ENCODE data around the gene ANKRD11.

Gene ANKRD11

DNA sequence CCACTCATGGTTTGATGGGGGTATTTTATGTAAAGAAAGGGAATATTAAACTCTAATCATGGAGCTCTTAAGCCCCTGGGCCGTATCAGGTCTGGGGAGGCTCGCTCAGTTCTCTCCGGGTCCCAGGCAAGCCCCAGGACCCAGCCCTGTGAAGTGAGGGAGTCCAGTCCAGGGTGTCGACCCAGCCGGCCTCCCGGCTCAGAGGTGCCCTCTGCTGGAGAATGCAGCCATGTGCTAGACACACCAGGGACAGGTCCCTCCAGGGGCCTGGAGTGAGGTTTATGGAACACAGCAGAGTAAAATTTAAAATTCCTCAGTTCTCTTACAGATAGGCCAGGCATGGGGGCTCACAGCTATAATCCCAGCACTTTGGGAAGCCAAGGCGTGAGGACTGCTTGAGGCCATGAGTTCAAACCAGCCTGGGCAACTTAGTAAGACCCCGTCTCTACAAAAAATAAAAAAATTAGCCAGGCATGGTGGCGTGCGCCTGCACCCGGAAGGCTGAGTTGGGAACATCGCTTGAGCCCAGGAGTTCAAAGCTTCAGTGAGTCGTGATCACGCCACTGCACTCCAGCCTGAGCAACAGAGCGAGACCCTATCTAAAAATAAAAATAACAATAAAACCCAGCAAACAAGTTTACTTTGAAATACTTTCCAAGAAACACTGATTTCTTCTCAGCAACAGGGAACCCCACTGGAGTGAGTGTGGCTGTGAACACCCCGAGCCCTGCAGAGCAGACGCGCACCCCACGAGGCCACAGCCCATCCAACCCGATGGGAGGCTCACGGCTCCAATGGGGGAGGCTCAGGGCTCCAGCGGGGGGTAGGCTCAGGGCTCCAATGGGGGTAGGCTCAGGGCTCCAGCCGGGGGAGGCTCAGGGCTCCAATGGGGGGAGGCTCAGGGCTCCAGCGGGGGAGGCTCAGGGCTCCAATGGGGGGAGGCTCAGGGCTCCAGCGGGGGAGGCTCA lies 200.6 kb downstream of the ANKRD11 start:
- DNase-seq (ENCODE audit: low read depth in 2 of 3, low spot score in 2 of 3) = peak; percentile 18 to 46 (median 45)

DNA sequence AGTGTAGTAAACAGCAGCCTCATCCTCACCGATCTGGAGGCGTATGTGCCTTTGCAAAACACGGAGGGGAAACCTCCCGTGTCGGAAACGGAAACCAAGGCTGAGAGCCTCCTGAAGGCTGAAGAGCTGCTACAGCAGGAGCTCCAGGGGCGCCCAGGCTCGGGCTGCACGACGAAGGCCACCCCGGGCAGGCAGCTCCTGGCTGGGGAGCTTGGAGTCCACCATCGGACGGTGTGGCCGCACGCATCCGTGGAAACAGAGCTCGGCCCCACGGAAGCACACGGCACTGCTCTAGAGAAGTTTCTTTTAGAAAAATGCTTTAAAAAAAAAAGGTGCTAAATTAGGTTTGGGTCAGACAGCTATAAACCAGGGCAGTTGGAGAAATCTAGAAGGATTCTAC lies 201.4 kb downstream of the ANKRD11 start:
- no peak for DNase-seq (ENCODE audit: low read depth in 2 of 3, low spot score in 2 of 3)

DNA sequence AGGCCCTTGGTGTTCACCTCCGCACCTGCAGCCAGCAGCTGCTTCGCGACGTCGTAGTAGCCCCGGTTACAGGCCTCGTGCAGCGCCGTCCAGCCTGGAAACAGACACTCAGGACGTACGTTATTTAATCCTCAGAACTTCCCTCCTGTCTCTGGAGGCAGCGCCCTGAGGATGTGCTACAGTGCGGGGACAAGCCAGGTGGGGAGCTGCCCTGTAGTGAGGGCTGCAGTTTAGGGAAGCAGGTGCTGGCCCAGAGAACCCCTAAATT lies 201.8 kb downstream of the ANKRD11 start:
- DNase-seq (ENCODE audit: low read depth in 2 of 3, low spot score in 2 of 3) = no peak

DNA sequence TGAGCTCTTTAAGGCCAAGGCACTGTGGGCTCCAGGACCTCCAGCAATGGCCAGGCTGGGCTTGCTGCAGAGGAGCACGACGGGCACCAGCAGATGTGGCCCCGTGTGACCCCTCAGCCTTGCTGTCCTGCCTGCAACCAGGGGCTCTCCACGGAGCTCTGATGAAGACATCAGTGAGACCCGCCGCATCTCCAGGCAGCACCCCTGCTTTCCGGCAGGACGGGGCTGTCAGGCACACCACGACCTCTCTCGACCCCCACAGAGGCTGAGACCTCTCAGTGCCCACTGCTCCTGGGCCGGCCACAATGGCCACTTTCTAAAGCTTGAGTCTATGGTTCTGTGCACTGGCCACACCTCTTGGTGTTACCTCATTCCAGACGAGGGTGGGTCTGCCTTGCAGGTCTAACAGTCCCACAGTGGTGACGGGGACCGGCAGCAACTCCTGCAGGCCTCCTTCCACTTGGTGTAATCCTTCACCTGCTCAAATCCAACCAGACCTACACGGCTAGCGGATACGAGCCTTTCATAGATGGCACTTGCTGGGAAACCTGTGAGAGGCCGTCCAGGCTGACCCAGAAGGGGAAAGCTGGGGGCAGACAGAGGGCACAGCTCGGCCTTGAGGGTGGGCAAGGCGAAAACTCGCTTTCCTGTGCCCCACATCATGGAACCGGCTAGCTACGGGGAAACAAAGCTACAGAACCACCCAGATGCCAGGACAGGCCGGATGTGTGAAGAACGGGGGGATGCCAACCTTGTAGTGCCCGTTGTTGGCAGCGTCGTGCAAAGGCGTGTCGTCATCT lies 202.4 kb downstream of the ANKRD11 start:
- no peak for DNase-seq (ENCODE audit: low read depth in 2 of 3, low spot score in 2 of 3)

DNA sequence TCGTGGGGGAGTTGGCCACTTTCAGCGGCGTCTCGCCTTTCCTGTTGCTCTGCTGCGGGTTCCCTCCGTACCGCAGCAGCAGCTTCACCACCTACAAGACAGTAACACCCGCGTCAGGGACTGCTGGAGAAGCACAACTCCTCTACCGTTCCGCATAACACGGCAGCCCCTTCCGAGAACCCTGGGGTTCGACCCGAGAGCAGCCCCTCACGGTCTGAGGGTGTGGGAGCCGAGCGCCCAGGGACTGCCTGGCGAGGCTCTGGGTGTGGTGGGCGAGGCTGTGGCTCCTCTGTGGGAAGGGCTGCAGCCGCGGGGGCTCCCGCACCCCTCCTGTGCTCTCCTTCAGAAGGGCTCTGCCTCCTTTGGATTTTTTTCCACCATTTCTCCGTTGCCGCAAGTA lies 204.3 kb downstream of the ANKRD11 start:
- DNase-seq (ENCODE audit: low read depth in 2 of 3, low spot score in 2 of 3) = no peak

DNA sequence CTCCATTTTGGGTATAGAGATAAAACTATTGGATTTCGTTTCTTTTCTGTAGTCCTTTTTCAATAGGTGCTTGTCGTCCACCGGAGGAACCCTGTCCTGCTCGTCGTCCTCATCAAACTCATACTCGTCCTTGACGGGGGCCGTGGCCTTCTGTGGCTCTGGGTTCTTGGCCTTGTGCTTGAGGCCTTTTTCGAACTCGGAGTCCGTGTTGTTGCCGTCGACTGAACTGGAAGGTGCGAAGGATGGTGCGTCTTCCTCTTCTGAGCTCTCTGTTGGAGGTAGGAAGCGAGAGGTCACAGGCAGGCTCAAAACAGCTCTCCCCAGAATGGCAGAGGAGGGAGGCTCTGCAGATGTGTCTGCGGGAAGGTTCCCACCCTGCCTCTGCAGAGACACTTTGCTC lies 205.0 kb downstream of the ANKRD11 start:
- DNase-seq (ENCODE audit: low read depth in 2 of 3, low spot score in 2 of 3) = no peak

DNA sequence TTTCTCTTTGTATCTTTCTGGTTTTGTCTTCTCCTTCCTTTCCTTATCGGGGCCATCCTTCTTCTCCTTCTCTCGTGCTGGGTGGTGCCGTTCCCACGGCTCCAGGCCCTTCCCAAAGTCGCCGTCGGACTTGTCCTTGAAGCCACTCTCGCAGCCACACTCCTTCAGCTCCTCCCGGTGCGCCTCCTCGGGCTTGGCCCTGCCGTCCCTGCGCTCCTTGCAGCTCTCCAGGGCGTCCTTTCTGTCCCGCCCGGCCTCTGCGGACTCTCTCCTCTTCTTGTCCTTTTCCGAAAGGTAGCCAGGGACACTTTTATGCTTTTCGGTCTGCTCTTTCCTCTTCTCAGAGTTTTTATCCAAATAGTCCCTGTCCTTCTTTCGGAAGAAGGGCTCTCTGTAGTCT lies 206.9 kb downstream of the ANKRD11 start:
- DNase-seq (ENCODE audit: low read depth in 2 of 3, low spot score in 2 of 3) = no peak

DNA sequence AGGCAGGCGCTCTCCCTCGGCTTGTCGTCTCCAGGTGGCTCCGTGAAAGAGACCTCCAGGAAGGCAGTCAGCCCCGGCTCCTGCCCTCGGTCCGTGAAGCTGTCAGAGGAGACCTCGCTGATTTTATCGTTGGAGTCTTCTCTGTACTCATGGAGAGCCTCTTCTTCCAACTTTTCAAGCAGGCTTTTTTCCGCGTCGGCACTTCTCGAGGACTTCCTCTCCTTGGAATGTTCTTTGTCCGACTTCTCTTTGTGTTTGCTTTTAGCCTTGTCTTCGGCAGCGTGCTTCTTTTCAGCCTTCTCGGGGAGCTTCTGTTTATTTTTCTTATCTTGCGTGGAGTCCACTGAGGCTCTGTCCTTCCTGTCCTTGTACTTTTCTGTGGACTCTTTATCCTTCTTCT lies 207.8 kb downstream of the ANKRD11 start:
- no peak for DNase-seq (ENCODE audit: low read depth in 2 of 3, low spot score in 2 of 3)

DNA sequence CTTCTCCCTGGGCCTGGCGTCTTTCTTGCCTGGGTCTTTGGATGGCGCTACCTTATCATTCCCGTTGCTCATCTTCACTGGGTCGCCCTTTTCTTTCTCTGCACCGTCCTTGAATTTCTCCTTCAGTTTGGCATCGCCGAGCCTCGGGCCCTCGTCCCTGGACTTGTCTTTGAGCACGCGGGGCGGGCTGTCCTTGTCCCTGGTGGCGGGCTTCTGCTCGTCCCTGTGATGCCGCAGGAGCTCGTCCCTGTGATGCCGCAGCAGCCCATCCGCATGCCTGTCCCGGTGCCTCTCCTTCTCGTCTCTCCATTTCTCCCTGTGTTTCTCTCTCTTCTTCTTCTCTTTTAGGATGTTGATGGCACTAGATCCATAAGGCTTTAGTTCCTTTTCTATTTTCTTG lies 208.5 kb downstream of the ANKRD11 start:
- DNase-seq (ENCODE audit: low read depth in 2 of 3, low spot score in 2 of 3) = no peak

DNA sequence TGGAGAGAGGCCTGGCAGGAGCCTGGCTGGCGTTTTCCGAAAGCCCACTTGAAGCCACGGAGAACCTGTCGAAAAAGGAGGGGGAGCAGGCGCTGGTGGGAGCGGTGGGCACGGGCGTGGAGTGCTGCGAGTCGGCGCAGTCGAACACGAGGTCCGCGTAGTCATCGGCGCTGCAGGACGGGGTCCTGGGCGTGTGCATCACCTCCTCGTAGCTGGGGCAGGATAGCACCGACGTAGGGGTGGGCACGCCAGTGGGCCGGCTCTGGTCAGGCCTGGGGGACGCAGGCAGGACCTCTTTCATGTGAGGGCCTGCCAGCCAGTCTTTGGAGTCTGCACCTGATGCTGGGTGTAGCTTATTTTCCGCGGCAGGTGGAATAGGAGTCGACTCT lies 209.2 kb downstream of the ANKRD11 start:
- DNase-seq (ENCODE audit: low read depth in 2 of 3, low spot score in 2 of 3) = no peak

DNA sequence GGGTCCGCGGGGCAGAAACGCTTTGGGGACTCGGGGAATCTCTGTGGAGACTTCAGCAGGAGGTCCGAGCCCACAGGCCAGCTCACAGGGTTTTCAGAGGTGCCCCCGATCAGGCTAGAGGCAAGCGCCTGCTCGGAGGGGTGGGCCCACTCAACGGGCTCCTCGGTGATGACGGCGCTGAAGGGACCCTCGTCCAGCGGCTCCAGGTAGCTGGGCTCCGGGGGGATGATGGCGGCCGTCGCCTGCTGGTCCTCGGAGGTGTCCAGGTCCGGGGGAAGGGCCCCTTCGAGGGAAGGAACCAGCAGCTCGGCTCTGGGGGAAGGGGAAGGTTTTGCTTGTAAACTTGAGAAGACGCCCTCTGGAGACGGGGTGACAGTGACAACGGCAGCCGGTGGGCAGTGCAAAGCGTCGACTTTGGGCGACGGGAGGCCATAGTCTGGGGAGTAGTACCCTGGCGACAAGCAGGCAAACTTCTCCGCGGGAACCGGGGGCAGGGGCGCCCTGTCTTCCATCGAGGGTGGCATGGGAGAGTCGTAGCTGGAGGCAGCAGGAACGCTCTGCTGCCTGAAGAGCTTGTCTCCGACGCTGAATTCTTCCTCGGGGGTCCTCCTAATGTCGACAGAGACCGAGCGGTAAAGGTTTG lies 209.7 kb downstream of the ANKRD11 start:
- DNase-seq (ENCODE audit: low read depth in 2 of 3, low spot score in 2 of 3) = no peak

DNA sequence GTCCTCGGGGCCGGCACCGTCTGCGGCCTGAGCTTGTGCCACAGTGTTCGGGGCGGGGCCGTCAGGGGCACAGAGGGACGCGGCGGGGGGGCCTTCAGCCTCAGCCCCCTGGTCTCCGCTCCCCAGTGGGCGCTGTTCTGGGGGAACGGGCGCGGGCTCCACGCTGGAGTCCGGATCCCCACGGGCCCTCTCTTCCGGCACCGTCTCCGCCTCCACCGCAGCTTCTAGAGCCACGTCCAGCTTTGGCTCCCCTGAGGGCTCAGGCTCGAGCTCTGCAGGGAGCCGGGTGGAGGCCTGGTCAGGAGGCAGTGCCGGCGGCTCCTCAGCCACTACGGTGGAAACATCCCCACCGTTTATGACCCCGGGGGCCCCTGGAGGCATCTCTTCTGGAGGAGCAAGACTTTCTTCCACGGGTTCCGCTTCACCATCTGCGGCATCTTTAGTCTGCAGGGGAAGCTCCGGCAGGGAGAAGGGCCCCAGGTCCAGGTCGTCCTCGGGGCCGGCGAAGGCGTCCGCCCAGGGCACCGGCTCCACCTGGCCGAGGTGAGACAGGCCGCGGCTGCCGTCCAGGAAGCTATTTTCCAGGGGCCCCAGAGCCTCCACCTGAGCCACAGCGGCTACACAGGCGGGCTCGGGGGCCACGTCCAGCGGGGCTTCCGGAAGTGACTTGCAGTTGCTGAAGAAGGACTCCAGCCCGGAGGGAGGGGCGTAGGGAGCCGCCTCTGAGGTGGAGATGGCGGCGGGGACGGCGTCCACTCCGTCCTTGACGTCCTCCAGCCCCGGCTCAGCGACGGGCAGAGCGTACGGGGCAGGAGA lies 210.5 kb downstream of the ANKRD11 start:
- DNase-seq (ENCODE audit: low read depth in 2 of 3, low spot score in 2 of 3) = no peak

DNA sequence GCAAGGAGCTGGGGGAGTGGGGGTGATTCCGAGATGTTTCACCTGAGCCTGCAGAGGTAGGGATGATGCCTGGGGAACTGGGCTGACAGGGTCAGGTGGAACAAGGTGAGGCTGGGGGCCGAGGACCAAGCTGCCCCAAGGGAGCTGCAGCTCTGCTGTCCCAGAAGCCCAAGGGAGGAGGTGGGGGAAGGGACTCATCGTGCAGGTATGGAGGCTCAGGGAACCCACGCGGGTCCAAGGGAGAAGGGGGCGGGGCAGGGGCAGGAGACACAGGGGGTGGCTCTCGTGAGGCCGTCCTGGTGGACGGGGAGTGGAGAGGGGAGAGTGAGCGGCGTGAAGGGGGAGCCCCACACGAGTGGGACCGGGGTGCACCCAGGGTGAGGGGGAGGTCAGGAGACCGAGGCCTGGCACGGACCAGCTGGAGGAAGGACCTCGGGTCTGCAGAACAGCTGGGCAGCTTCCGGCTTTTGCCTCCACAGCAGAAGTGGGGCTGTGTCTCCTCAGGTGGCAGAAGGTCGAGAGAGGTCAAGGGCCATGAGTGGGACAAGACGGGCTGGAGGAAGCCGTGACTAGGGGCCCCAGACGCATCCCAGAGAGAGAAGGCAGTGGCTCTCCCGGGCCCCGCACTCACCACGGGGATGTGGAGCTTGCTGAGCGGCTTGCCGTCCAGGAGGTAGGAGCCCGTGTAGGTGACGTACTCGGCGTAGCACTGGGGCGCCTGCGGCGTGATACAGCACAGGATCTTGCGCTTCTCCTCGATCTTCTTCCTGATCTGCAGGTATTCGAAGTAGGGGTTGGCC lies 211.7 kb downstream of the ANKRD11 start:
- no peak for DNase-seq (ENCODE audit: low read depth in 2 of 3, low spot score in 2 of 3)

DNA sequence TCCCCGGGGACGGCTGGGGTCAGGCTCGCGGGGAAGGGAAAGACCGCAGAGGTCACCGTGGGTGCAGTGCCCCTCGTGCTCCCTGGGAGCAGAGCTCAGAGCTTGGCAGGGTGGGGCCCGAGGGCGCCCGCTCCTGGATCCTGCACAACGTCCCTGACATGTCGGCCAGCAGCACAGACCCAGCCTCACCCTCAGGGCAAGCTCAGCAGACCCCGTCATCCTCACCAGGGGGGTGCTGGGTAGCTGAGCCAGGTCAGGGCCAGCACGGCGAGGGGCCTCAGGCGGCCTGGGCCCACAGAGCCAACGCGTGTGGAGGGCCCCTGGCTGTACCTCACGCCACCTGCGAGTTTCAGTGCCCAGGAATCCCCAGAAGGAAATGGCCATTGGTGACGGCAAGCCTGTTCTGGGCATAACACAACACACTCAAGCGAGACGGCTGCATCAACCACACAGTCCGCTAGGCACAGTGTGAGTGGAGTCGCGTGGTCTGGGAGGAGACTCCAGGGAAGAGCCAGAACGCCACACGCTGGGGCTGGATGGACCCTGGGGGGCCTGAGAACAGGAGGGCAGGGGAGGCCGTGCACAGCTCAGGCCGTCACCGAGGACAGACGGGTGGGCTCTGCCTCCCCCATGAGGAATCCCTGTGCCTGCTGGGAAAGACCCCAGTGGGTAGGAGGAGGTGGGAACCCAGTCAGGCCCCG lies 212.6 kb downstream of the ANKRD11 start:
- DNase-seq (ENCODE audit: low read depth in 2 of 3, low spot score in 2 of 3) = no peak

DNA sequence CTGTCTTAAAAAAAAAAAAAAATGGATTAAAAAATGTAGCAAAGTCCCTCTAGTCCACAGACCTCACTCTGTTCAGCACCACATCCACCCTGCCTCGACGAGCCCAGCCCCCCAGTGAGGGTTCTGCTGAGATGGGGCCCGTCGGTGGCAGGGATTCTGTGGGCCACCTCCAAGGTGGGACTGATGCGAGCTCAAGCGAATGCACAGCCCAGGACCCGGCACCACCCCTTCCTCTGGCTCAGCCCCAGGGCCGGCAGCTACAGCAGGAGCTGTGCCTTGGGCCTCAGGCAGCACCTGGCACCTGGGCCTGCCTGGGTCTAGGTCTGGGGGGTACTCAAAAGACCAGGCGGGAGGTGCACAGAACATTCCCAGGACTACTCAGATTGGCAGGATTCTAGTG lies 213.3 kb downstream of the ANKRD11 start:
- no peak for DNase-seq (ENCODE audit: low read depth in 2 of 3, low spot score in 2 of 3)

DNA sequence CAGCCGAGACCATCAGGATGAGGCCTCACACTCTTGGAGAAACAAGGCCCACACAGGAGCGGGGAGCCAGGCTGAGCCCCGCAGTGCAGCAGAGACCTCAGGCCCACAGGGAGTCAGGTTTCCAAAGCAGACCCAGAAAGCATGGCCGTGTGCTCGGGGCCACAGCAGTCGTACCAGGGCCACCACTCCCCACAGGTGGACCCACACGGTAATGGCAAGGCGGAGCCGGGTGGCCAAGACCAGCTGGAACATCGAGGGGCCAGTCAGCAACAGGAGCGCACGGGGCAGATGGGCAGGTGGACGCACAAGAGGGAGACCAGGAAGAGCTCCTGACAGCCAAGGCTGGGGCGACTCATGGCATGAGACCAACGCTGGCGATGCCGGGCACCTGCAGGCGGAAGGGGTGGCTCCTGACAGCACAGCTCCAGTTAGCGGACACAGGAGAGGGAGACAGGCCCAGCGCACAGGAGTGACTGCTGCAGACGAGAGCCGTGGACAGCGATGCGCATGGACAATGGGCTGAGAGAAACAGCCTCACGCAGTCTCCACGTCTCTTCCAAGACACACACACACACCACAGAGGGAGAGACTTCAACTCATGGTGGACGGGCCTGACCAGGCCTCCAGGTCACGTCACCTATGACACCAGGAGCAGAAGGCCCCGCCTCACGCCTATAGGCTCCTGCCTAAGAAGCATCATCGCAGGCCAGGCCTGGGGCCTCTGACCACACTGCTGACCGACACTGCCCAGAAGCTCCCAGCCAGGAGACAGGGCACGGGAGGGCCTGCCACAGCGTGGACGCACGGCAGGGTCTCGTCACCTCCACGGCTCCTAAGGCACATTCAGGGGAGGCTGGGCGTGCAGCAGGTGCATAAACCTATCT lies 214.3 kb downstream of the ANKRD11 start:
- no peak for DNase-seq (ENCODE audit: low read depth in 2 of 3, low spot score in 2 of 3)

DNA sequence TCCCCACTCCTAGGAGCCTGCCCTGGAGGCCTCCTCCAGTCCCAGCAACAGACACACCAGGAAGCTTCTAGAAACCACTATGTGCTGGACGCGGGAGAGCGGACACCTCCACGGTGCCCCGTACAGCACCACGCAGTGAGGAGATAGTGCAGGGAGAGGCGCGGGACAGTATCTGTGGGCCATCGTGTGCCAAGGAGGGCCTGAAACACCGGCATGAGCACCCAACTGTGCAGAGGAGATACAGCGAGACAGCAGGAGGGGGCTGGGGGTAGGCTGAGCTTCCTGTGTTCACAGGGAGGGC lies 215.1 kb downstream of the ANKRD11 start:
- DNase-seq (ENCODE audit: low read depth in 2 of 3, low spot score in 2 of 3) = no peak

DNA sequence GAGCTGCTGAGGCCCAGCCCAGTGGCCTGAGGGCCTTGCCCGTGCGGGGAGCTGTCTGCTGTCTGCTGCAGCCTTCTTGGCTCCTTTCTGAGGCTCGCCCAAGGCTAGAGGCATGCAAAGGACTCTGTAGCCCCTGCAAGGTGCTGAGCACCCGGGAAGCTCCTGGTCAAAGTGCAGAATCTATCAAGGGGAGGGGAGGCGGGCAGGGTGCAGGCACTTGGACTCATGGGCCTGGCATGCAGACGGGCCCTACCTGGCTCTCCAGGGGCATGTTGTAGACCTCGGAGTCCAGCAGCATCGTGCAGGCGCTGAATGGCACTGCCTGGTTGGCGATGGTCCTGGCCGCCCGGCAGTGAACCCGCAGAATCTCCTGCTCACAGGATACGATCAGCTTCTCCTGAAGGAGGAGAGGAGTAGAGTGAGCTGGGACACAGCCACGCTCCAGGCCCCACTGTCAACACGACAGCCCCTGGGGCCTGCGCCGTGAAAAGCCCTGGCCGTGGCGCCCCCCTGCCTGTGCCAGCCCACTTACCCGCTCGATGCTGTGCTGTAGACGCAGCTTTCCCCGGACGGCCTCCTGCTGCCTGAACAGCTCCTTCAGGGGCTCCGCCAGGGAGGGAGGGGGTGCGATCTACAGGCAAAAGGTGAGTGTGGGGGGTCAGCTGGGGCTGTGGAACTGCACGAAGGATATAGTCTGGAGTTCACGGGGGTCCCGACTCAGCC lies 215.6 kb downstream of the ANKRD11 start:
- no peak for DNase-seq (ENCODE audit: low read depth in 2 of 3, low spot score in 2 of 3)
